GM21360 (cell line): ENCODE results near the gene TCF12.

Experiments
- ATAC-seq: cut with Tn5 transposase; IDR thresholded peaks from one replicate; pipeline ENCODE4 v1.9.1; 2021; ENCODE audit warnings: mild to moderate bottlenecking, moderate library complexity; ENCODE audit not compliant: unreplicated experiment

The TCF12 gene

DNA sequence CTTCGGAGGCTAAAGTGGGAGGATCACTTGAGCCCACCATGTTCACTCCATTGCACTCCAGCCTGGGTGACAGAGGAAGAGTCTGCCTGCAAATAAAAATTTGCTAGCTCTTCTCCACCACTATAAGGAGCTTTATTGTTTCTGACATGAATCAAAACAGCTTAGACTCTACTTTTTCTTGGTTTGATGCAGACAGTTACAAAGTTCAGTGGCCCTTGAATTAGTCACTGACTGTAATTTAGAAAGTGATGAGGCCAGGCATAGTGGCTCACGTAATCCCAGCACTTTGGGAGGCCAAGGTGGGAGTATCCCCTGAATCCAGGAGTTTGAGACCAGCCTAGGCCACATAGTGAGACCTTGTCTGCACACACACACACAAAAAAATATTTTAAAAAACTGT, 285.5 kb downstream of the TCF12 start:
- ATAC-seq: no peak

DNA sequence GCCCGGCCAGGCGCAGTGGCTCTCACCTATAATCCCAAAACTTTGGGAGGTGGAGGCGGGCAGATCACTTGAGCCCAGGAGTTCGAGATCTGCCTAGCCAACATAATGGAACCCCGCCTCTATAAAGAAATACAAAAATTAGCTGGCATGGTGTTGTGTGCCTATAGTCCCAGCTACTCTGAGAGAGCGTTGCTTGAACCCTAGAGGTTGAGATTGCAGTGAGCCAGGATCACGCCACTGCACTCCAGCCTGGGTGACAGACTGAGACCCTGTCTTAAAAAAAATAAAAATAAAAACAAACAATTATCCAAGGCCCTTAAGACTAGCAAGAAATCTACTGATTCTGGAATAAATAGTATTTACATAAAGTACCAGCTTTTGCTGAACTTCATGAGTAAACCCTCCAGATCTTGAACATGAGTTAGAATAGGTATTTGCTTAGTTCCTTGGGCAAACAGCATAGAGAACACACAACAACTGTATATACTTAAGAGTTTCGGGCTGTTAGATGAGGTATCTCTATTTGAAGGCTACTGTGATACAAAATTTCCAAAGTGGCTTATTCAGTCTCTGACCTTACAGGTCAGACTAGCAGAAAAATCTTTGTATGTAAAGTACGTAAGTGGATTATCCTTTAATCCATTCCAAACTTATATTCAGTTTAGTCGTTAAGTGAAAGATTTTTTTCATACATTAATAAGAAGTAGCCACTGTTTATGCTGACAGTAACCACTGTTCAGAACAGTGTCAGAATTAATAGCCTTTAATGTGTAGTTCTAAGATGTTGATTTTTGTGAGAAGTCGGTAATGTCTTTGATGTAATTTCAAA, 286.8 kb downstream of the TCF12 start:
- ATAC-seq: no peak

DNA sequence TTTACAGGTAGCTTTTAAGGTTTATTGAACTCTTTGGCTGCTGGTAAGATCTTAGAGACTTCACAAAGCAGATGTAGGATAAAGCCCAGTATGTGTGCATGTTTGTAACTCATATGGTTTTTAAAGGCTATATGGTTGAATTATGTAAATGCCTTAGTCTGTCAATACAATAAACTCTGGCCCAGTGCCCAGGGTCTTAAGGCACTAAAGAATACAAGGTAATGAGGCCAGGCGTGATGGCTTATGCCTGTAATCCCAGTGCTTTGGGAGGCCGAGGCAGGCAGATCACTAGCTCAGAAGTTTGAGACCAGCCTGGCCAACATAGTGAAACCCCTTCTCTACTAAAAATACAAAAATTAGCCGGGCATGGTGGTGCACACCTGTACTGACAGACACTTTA, 287.6 kb downstream of the TCF12 start:
- no peak for ATAC-seq

DNA sequence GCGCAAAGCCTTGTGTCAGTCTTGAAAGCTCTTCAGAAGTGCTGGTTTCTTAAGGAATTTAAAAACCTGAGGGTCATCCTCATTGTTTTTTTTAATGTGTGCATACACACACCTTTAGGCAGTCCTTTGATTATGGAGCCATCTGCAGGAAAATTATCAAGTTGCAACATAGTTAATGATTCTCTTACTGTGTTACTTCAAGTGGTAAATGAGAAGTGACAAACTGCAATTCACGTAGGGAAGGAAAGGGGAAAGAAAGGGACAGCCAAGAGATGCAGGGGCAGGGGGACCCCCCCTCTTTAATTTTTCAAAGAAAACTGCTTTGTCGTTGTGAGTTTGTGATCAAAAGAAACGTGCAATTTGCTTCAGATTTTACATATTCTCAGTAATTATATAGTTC, 295.4 kb downstream of the TCF12 start:
- no peak for ATAC-seq

DNA sequence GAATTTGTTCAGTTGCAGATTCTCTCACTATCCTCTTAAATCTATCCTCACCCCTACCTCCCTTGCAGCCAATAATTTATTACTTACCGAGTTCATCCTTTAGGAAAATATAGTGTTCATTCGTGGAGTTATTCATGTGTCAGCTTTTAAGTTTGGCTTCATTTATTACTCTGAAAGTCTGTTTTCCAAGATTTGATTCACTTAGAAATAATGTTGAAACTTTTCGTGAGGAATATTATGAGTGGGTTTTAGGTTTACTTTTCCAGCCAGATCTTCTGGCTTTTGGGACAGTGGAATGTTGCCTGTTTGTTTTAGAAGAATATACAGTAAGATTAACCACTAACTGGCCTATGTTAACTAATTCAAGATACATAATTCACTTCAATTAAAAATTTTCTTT, 296.9 kb downstream of the TCF12 start:
- no peak for ATAC-seq

DNA sequence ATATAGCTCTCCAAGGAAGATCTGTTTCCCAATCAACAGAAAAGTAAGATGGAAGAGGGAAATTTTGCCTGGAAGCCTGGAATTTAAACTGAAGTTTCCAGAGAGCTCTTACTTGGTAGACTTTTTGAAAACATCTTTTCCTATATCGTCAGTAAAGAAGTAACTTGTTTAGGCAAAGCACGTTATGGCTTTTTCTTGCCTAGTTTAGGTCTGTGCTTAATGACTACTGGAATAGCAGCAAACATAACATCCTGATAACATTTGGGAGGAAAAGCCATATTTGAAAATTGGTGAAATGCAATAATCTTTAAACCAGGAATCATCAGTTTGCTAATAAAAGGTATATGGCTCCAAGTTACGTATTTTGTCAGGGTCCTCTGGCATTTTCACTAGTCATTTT, 297.4 kb downstream of the TCF12 start:
- no peak for ATAC-seq

DNA sequence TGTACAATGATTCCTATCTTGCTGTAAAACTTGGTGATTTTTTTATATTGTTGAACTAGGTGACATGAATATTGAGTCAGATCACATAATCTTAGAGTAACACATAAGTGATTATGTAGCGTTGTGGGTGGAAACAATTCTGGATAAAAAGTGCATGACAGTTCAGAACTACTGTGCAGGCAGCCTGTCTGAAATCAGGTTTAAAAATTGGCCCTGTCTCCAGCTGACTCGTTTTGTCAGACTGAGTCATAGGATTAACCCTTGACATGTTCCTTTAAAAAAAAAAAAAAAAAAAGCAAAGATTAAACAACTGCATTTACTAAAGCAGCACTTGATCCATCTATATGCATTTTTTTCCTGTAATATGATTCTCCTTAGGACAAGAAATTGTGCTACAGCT, 297.8 kb downstream of the TCF12 start:
- no peak for ATAC-seq

DNA sequence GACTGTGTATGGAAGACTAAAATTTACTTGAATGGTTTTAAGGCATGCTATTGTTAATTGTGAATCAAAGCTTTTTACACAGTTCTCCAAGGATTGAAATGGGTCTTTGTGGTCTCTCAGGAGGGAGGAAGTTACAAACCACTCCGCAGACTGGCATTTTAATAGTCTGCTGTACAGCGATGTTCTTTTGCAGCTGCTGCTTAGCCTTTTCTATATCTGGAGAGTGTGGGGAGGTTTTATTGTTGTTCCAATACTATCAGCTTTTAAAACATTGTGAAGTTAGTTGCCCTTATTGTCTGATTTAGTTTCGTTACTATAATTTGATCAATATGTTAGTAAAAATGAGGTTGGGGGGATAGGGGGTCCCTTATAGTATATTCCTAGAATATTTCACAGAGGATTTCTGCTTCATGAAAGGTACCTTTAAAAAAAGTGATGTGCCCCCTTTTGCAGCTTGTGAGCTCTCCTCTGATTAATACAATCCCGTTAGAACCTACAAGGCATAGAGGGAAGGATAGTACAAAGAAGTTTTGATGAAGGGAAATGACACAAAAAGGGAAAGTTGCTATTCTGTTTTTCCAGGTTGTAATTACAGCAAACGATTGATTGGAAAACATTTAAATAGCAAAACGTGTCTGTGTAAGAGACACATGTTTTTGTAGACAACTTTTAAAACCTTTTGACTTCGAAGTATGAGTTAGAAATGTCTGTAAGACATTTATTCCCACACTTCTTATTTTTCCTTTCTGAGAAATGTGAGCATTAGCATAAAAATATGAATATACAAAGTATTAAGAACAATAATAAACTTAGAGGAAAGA, 299.5 kb downstream of the TCF12 start:
- ATAC-seq: no peak

DNA sequence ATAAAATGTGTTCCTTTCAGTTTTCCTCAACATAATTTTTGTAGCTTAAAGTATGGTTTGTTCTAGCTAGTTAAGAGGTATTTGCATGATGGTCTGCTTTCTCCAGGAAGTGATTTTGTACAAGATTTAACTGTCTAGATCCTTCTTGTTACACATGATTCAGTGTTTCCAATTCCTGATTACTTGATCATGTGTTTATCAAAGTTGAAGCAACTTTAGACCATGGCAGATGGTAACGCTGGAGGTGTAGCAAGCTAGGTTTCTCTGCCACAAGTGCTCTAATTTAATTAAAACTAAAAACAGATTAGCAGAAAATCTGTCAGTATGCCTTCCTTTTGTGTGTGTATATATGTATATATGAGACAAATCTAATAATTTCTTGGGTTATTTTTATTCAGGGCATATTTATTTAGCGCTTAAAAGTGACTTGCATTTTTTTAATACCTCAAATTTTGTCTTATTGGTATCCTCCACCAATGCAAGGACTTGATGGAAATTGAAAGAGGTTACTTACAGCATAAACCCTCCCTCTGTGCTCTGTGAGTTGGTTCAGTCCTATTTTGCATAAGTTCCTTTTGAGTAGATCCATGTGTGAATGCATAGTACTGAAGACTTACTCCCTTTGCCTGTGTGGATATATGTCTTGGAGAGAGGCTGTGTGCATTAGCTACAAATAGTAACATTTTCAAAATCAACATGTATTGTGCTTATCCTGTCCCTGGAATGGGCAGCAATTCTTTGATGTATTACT, 300.6 kb downstream of the TCF12 start:
- no peak for ATAC-seq

DNA sequence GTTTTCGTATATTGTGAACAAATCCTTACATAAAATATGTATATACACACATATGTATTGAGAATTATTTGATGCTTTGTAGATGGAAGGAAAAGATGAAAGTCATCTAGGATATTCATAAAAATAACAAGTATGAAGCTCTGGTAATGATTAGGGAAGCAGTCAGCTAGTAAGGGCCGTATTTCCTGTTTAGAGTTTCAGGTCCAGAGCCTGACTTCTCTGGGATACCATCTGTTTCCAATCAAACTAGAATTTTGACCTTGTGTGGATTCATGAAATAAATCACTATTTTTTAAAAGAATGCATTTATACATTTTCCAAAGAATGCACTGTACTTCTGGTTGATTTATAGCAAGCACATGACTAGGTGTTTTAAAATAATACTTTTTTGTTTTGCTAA, 301.8 kb downstream of the TCF12 start:
- ATAC-seq: no peak

DNA sequence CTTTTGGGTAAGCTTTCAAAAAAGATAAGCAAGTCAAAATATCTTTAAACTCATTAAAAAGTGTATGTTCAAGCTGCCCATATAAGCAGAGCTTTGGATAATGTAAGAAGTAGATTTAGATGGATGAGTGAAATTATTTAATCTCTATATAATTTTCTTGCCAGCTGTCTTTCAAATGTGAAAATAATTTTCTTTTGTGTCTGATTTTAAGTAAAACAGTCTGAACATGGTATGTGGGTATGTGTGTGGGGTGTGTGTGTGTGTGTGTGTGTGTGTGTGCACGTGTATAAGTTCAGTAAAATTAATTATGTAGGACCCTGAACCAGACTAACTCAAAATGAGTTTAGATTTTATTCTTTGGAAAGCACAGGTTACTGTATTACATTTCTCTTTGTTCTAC, 302.7 kb downstream of the TCF12 start:
- ATAC-seq: no peak

DNA sequence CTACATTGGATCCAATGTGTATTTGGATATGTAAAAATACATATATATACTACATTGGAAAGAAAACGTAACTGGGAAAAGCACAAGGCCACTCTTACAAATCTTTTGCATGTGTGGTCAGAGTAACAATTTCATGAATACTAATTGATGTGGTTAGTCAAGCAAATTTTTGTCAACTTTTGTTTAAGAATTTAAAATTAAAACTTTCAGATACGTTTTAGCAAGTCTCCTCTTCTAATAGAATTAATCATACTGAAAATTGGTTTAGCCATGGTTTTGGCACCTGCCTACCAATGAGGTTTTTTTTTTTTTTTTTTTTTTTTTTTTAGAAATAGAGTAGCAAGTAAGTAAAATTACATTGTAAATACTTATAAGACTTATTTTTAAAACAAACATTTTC, 304.9 kb downstream of the TCF12 start:
- ATAC-seq: no peak

DNA sequence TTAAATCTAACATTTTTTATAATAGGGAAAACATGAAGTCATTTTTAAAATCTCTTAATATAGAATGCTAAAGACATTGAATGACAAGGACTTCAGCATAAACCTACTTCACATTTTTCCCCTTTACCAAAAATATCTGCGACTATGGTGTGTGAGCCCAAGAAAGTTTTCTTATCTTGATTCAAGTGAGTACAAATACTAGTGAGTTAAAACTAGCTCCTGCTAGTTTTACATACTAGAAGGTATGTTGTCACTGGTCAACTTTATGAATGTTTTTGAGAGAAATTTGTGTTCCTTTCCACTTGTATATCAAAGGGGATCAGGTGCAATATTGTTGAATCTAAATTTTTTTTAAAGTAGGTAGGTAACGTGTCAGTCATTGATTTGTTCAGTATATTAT, 305.4 kb downstream of the TCF12 start:
- ATAC-seq: no peak

DNA sequence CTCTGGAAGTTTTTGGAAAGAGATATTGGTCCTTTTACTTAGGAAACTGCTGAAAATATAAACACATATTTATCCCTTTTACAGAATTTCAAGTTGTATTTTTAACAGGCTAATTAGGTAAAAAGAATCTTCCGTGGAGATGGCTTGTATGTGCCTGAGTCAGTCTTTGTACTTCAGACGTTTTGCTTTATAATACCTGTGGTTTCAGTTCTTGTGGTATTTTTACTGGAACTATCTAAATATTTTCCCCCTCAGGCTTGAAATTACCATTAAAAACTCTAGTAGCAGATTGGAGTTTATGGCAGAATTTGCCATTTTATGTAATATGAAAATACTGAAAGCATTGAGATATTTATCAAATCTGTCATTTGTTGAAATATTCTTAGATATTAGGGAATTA, 306.2 kb downstream of the TCF12 start:
- no peak for ATAC-seq

DNA sequence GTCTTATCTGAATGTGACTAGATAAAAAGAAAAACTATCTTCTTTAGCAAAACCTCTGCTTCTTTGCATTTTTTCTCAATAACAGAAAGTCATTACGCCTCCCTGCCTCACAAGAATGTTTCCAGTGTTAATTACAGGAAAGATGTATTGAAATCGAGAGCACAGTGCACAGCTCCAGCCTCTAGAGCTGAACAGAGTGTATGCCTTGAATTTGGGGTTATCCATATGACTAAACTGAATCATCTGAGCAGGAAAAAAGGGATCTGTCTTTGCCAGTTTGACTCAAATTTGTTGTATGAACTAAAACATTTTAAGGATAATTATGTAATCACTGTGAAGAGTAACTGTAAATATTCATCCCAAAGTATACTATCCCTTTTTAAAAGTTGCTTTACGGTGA, 308.7 kb downstream of the TCF12 start:
- ATAC-seq: no peak

DNA sequence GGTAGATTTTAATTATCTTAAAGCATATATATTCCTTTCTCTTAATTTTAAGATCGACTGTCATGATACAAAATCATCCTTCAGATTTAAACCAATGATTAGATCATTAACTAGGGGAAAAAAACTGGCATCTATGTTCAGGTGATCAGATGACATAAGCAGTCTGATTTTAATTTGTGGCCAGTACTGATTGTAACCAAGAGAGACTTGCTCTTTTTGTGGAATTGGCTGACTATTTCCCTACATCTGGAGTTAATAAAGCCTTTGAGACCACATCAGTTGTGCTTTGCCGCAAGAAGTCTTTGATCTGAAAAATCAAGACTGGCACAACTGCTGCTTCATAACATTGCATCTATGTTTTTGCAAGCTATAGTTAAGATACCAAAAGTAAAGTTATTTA, 309.5 kb downstream of the TCF12 start:
- ATAC-seq: no peak

DNA sequence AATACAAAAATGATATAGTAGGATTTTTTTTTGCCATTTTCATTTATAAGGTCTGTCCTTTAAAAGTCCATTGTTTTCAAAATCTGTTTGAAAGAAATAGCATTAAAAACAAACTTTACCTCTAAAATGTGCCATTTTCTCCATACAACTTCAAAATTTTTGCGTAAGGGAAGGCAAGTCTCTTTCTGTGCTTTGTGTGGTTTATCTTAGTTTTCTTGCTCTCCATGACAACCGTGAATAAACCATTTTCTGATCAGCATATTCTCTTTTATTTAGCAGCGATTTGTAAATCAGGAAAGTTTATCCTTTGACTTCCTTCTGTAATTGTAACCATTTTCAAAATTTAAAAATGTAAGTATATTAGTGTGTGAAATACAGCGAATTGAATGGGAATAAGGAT, 310.0 kb downstream of the TCF12 start:
- no peak for ATAC-seq

DNA sequence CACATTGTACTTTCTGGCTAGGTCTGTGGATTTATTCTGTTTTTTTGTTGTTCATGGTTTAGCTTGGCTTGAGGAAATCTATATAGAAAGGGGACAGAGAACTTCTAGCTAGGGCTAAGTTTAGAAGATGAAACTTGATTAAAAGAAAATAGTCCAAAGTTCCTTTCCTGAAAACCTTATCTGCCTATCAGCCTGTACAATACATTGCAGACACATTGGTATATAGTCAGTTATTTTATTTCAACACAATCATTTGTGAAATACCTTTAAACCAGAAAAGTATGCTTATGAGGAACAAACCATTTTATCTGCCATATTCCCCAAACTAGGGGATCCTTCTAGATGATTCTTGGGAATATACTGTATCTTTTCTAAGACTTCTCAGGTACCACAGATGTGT, 310.6 kb downstream of the TCF12 start:
- ATAC-seq: no peak

DNA sequence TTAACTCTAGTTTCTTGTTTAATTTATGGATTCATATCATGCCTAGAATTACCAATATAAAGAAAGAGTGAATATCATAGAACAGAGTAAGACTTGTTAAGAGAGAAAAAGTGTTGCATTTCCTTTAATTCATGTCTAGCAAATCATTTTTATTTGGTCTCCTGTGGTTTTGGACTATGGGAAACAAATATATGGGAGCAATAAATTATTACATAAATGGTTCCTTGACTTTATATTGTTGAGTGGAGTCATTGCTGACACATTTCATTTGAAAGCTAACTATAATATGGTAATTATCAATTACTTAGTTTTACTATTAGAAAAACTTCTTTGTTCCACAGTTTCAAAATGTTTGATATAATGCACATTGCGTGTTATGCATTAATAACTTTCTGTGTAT, 313.1 kb downstream of the TCF12 start:
- no peak for ATAC-seq

DNA sequence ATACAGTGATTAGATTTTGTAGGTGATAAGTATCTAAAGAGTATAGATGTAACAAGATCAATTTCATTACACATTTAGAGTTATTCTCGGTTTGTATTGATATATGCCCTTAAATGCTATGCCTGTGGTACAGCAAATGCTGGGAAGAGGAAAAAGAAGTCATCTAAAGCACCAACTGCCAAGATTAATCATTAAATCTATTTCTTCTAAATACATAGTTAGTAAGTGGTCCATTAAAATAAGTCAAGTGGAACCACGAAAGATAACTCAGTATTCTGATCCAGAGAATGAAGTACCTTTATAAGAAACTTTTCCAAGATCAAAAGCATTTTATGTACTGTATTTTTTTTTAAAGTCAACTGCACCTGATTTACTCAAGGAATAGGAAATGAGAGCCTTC, 315.7 kb downstream of the TCF12 start:
- ATAC-seq: no peak

DNA sequence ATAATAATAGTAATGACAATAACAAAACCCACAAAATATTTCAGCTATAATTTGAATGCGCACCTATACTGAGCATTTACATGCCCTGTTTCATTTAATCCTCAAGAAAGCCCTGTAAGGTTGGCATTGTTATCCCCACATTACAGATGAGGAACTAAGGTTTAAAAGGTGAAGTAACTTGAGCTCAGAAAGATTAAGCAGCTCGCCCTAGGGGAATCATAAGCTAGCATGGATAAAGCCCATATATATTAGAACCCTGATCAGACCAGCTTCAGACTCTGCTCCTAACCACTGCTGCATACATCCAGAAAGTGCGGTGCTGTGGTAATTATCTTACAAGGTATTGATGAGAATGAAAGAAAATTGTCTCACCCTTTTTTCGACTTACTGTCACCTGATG, 316.7 kb downstream of the TCF12 start:
- no peak for ATAC-seq

DNA sequence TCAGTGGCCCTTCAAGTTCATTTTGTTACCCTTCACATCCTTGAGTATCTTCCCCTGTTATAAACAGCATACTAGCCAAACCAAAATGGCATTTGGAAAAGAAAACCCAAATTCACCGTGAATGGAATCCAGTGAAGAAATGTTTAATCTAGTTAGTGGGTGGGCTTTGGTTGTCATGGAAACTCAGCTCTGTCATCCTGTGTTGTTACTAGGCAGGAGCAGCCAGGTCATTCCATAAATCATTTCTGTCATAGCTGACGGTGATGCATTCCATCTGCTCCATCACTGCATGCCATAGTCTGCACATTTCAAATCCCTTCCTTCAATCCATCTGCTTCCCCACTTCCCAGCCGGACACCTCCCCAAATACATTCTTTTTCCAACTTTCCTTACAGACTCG, 317.4 kb downstream of the TCF12 start:
- no peak for ATAC-seq
